SKM-1 treated with dmso at 0.1 percent for 144 hours (cell line): ENCODE results near the gene SRGAP3.

Source experiments
- DNase-seq: peaks from one replicate; lab custom pipeline; 2025; ENCODE audit not compliant: unreplicated experiment; lab: John Stamatoyannopoulos, UW

Gene SRGAP3

GRCh38 chr3:8945890-8946600 is 303.4 kb downstream of the SRGAP3 start:
- no peak for DNase-seq

- no peak for DNase-seq
Measured at GRCh38 chr3:8942746-8943488, 306.5 kb downstream of the SRGAP3 start.

- DNase-seq: no peak
Measured at GRCh38 chr3:8942115-8942514, 307.3 kb downstream of the SRGAP3 start.

- peak; percentile 29 for DNase-seq
Measured at GRCh38 chr3:8938021-8938420, 311.4 kb downstream of the SRGAP3 start.

- no peak for DNase-seq
Measured at GRCh38 chr3:8937064-8938020, 312.1 kb downstream of the SRGAP3 start.

GRCh38 chr3:8932507-8932906 is 316.9 kb downstream of the SRGAP3 start:
- DNase-seq: no peak

GRCh38 chr3:8931342-8931741 is 318.1 kb downstream of the SRGAP3 start:
- DNase-seq: no peak
